PC-9 (cell line): ENCODE measurements around the gene LENG8.

ENCODE experiments used
- CTCF ChIP-seq: fragments of 200-600 bp; sonication (generic); conservative IDR thresholded peaks from 2 replicates; pipeline ENCODE4 v1.6.1; 2017; ENCODE audit warnings: mixed run types, antibody characterized with exemption, mild to moderate bottlenecking, moderate library complexity
- EZH2 ChIP-seq: fragments of 200-600 bp; sonication (generic); IDR thresholded peaks from 2 replicates; pipeline ENCODE4 v1.8.0; 2017; ENCODE audit warnings: antibody characterized with exemption, low read depth

GRCh38 chr19:54506079-54506478 is 57.1 kb downstream of the LENG8 start:
- no peak for TF ChIP-seq CTCF
- TF ChIP-seq EZH2, result no peak
